NCI-H2029 treated with DMSO at 0.1 percent for 48 hours (cell line): ENCODE results near the gene FSTL4.
A peak's percentile ranks its signal among the peaks of the same experiment; 100 is the strongest.

Experiments
- DNase-seq: peaks from one replicate; lab custom pipeline; 2025; lab: John Stamatoyannopoulos, UW

The FSTL4 gene

DNA sequence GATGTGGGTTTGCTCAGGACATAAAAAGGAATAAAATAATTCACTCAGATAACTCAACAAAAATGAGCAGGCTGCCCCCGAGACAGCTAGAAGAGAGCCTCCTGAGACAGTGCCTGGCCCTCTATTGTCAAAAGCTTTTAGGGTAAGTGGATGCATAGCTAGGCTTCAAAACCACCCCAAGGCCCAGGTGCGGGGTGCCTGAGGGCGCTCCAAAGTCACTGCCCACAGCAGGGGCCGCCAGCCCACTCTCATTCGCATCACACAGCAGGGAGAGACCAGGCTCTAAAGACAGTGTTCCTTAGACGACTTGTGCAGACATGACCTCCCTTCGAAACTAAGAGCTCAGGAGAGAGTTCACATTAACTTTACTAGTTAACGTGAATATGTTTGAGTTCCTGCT is 271.5 kb downstream of the FSTL4 start:
- no peak for DNase-seq

DNA sequence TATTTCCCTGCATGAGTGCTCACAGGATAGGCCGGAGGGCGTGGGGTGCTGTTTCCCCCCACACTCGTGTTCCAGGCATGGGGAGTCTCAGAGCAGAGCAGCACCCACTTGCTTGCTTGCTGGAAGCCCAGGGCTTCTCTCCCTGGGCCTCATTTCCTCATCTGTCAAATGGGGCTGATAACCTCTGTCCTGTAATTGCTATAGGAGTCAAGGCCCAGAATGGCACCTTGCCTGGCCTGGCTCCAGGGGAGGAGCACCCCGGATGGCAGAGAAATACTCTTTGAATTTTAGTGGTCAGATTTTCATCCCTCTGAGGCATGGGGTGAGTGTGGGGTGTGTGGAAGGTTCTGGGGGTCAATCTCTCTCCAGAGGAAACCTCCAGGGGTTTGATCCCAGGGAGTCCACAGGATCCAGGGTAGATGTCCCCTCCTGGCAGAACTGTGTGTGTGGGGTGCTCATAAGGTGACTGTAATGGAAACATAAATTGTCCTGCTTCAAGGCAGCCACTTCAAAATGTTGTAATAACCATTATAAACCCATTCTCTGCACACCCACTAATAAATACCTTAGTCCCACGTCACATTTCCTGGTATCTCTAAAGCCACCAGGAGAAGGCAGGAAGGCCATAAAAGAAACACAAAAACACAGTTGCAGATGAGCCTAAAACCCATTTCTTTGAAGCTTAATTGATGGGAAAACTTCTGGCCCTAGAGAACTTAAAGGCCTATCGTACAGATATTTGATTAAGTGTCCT is 272.2 kb downstream of the FSTL4 start:
- no peak for DNase-seq

DNA sequence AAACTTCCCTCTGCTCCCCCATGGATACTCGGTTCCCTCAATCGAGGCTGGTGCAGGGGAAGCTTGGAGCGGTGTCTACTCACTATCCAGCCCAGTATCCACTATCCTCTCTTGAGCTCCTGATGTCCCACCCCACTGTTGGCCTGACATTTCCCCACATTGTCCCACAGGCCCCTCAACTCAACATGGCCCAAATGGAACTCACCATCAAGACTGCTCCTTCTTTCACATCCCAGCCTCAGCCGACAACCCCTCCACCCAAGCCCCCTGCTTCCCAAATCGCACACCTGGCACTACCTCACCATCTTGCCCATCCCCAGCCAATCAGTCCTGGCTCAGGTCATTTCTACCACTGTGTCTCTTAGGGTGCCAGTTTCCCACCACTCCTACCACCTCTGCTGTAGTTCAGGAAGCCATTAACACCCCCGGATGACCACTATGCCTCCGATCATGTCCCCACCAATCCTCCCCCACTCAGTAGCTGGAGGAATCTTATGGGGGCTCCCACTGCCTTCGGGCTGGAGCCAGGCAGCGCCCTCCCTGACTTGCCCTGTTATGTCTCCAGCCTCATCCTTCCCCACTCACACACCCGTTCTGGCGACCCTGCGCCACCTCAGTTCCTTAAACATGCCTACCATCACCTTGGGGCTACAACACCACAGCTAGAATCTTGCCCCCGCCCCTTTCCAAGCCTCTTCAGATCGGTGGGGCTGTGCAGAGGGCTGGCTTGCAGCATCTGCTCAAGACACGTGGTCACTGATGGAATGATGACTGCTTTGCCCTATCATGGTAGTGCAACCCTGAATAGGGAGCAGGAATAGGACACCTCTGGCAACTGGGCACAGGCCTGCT is 273.6 kb downstream of the FSTL4 start:
- no peak for DNase-seq

DNA sequence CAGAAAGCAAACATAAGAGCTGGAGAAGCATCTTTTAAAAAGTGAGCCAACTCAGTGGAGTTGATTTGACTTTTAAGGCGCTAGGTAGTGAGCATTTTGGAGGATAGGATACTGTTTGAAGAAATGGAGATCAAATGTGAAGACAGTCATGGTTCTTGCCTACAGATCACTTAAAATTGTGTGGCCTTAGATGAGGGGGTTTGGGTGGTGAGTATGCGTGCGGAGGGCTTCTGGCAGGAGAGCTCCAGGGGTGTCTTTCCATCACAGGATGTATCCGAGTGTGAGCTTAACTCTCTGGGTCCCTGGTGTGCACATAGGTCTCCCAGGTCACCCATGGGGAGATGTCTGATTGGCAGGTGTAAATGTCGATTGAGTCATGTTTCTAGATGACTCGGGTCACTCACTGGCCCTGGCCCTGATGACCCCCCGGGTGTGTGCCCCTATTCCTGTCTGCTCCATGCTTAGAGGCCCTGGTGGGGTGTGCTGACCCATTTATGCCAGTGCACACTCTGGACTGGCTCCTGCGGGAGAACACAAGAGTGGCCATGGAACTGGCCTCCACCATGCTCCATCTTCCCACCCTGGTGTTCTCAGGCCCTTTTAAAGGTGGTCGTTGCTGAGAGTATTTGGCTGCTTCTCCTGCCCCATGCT is 274.4 kb downstream of the FSTL4 start:
- no peak for DNase-seq

DNA sequence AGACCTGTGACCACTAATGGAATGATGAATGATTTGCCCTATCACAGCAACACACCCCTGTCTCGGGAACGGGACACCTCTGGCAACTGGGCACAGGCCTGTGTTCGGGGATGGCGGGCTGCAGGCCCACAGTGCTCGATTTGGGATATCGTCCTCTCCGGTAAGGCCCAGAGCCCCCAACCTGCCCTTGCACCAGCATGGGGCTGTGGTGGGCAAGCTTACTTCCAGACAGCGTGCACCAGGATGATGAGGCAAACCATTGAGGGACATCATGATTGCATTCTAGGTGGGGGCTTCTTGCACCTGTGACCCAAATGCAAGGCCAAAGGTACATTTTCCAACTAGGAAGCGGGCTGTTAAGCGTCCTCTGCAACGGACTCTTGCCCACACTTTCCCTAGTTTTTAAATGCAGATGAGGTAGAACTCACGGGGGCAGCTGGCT is 275.4 kb downstream of the FSTL4 start:
- no peak for DNase-seq

DNA sequence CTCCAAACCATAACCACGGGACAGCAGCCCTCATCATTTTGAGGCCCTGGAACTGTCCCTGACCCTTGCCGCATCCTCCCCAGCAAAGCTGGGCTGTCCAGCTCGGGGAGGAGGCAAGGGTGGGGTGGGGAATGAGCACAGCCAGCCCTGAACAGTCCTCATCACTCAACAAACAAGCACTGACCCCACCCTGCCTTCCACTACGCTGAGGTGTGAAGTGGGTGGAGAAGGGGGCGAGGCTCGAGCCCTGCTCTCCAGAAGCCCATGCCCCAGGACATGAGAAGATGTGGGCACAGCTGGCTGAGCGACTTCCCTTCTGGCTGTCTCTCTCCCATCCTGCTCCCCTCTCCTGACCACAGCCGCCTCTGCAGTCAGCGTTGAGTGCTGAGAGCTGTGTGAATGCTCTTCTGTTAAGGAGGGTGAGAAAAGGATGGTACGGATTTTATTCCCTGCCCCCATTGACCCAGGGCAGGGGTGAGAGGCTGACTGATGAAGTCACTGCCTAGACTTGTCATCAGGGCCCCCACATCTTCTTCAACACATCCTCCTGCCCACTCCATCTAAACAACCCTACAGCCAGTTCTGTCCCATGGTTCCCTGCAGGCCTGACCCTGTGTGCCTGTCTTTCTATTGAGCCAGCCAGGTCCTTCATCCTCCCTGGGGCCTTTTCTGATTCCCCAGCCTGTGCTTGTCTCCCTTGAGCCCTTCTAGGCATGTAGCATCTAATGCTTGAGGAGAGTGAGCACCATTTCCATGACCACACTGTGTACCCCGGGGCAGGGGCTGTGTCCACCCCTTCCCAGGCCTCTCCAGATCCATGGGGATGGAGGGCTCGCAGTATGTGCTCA is 276.0 kb downstream of the FSTL4 start:
- DNase-seq = no peak

DNA sequence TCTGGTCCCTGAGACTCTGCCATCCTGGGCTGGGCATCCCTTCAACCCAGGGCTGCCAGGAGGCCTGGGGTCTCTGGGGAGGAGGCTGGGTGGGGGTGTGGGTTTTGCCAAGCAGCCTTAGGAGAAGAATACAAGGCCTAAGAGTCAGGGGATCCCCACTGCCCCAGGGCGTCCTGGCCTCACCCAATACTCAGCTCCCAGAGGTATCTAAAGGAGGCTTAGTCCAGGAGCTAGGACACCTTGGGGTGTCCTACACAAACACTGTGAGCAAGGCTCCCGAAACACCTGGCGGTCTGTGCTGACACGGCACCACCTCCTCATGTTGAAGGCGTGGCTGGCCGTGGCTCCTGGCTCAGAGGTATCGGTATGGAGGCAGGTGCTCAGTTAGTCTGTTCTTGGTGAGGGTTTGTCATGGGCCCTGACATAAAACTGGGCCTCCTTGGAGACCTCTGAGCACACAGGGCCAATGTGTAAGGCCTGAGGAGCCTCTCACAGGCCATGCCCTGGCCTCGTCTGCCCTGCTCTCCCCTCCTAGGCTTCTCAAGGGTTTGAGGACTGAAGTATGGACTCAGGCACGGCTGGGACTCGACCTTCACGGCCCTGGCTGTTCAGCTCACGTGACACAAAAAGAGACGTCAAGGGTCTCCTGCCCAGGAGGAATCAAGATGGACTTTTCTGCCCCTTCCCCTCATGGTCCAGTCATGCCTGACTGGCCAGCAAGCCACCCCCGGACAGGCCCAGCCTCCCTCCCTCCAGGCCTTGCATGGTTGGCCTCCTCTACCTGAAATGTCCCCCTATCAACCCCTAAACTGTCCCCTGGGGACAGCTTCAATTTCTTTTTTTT is 277.3 kb downstream of the FSTL4 start:
- DNase-seq = no peak

DNA sequence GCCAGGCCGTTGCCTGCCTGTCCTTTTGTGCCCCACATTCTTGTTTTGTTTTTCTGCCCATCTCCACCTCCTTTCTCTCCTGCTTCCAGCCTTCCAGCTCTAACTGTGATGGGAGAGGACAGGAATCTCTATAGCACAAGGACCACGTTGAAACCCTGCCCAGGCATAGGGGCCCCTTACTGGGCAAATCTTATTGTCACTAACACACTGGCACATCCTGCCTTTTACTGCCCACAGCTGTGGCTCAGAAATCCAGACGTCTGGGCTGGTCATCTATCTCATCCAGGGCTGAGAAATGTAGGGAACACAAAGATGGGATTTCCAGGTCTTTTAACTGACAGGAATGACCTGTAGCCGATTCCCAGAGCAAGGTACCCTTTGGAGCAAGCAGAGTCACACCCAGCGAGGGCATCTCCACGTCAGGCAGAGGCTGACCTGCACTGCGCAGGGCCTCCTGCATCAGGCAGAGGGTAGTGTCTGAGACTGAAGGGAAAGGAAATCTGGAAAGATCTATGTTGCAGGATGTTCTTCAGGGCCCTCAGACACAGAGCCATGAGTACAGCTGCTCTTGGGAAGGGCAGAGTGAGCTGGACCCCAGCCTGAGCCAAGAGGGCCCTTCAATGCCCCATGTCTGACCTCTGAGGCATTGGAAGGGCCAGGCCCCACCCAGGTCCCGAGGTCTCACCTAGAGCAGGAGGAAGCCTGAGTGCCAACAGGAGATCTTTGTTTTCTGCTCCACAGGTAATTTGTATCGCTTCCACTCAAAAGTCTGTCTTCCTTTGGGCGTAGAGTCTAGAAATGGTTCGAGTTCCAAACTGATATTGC is 278.8 kb downstream of the FSTL4 start:
- no peak for DNase-seq

DNA sequence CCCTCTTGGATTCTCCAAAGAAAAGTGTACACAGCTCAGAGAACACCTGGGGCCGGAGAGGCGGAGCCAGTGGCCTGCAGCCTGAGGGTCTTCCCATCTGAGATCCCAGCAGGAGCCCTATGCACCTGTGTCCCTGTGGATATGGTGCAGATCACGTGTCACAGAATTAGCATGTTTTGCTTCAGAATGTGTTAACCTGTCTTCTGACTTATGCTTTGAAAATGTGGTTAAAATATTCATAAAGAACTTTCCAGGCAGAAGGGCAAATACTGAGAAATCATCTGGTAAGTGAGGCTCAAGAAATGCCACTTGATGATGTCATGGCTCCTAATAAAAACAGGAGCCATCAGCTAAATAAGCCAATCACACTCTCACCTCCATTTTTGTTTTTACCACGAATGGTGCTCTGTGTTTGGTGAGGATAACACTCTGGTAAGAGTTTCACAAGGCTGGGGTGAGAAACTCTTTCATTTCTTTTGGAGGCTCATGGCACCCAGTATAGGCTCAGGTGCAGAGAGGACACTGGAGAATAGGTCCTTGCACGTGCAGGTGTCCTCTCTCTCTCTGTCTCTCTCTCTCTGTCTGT is 279.8 kb downstream of the FSTL4 start:
- no peak for DNase-seq

DNA sequence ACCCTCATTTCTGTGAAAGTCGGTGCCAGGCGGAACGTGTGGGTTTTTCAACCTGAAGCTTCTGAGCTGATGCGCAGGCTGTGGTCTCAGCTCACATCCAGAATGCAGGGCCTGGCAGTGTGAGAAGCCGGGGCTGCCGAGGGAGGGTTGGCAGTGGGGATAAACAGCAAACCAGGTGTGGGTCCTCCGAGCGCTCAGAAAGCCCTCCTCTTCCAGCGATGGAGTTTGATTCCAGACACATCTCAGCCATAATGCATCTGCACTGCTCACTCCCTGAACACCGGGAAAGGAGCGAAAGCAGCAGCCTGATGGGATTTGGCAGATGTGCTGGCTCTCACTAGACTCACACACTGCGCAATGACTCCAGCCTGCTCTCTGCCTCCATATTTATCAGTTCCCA is 280.4 kb downstream of the FSTL4 start:
- no peak for DNase-seq

DNA sequence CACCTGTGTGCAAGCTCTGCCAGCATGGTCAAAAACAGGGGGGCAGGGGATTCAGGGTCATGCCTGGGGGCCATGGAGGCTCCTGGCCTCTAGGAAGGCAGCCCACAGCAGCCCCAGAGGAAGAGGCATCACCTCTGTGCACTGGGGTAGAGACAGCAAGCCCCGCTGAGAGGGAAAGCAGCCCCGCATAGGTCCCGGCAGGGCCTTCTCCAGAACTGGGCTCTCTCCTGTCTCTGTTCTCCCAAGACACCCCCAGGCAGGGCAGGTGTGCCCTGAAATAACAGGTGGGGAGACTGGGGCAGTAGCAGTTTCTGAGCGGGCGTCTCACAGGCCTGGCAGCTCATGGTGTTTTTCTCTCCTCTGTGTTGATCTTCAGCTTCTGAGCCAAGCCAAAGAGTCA is 281.4 kb downstream of the FSTL4 start:
- no peak for DNase-seq

DNA sequence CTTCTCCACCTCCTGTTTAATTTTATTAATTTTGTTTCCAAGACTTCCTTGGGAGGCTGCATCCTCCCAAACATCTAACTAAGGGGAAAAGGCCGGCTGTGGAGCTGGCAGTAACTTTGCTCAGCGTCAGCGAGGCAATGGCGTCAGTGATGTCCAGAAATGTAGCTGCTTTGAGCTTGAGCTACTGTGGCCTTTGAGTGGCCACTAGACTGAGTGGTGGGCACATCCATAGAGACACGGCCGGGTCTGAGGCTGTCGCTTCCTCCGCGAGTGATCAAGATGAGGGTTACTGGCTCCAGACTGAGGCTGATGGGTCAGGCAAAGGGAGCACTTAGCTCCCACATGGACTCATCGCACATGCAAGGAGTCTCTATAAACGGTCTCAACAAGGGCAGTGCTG is 283.5 kb downstream of the FSTL4 start:
- no peak for DNase-seq

DNA sequence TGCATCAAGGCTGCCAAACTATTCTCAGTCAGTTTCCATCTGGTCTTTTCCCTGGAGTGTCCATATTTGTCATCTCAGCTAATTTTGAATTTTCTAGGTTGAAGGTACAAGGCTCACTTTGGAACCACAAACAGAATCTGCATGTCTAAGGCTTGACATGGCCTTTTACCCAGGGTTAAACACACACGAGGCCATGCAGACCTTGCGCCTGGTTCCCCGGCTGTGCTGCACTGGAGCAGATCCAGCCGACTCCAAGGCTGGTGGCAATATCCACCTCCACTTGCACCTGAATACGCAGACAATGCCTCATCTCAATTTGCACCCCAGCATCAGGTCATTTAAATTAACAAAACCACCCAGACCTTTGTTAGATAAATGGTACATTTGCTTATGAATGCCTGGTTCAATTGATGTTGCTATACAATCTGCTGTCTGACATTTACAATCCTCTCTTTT is 284.4 kb downstream of the FSTL4 start:
- DNase-seq = no peak

DNA sequence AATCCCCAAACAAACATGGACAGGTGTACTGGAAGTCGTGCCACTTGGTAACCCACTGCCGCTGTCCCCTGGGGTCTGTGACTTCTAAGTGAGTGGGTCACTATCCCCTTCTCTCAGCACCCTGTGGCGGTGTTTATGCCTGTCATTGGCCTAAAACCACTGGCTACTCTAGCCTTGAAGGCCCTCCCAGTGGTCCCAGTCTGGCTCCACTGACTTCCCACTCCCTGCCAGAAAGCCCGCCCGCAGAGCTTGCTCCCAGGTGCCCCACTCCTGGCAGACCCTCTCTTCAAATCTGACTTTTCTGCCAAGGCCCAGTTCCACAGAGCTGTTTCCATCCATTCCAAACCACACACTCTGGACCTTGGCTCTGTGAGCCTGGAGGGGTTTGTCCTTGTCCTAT is 286.0 kb downstream of the FSTL4 start:
- DNase-seq = no peak

DNA sequence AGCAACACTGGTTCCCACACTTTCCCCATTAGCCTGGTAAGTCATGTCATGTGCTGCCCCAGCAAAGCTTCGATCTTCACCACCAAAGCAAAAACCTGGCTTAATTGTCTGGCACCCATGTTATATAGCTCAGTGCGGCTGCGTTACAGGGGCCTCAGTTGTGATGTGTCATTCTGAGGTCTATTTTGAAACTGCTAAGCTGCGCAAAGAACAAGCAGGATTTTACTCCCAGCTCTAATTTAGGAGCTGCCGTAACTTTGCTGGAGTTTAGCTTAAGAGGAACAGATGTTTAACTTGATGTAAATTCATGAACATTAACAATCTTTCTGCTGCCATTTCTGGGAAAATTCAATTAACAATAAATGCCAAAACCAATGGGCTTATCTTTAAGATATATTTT is 286.5 kb downstream of the FSTL4 start:
- no peak for DNase-seq

DNA sequence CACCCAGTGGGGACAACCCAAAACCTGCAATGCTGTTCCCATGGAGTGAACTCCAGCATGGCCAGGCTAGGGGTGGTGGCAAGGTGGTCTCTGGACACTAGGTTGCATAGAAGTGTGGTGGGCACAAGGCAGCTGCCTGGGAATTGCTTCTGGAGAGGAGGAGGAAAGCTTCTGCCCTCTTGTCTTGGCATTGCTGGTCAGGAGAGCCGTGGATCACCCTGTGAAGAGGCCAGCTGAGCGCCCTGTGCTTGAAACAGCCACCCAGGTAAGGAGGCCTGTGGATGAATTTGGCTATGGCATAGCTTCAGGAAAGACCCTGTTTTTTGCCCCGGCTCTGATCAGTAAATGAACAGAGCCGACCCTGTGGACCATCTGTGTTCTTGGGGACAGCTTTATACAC is 287.4 kb downstream of the FSTL4 start:
- DNase-seq = no peak

DNA sequence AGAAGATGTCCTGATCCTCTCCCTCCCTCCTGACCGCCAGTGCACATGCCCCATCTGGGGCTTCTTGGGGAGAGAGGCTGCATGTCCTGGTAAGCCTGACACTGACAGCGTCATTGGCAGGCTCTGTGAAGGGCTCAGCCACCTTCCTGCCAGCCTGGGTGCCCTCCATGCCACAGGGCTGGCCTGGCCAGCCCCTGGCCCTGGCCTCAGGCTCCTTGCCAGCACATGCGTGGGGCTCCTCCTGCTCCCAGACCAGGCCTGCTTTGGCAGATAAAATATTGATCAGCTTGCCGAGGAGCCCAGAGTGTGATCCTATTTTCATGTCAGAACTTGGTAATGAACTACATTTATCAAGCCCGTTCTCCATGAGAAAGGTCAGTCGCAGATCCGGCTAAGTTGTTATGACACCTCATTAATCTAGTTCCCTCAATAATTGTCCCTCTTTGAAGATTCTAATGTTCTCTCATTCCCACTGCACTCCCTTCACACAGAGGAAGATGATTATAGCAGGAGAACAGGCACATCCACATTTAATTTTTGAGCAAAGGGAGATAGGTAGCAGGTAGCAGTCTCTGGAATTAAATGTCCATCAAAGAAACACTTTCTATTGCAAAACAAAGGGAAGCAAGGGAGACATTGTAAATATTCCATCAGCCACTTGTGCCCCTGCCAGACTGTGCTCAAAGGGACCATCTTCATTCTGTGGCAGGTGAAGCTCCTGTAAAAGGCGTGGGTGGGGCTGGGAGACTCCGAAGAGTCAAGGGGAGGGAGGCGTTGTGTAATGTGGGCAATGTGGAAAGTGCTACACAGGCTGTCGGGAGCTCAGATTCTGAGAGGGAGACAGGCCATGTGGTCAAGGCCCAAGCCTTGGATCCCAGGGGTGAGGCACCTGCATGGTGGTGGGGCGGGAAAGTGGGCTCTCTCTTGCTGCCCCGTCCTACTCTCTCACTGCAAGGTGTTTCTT is 288.6 kb downstream of the FSTL4 start:
- DNase-seq = peak; percentile 30

DNA sequence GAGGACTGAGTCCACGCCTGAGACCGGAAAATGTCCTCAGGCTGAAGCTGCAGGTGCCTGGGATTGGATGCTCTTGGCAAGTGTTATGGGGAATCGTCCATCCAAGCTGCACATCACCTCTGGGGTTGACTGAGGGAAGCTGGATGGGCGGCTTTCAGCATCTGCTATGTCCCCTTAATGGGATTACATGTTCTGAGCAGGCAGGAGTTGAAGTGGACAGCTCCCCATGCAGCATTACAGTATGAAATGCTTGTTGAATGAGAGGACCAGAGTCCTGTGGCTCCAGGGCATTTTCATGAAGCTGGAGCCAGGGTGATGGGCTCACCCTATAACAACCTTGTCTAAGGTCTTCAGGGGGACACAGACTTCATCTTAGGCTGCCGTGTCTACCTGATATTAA is 289.6 kb downstream of the FSTL4 start:
- DNase-seq = no peak
